Activated CD8-positive, alpha-beta memory T cell treated with anti-CD3 and anti-CD28 coated beads, Interleukin-2, amount 50 U/mL, for 24 hours (primary cell): Measurements from ENCODE around the gene GOLGA8B.
"Not testable (repeated sequence)": the region's sequence is repeated elsewhere in the genome, so short reads cannot be mapped to it uniquely, and the experiment has no call there.

Experiments used
- DNase-seq: peaks from one replicate; pipeline ENCODE4 v3.0.0-alpha.2; 2020; ENCODE audit errors: extremely low read depth

GOLGA8B gene

GRCh38 chr15:34559764-34560163, 23.7 kb downstream of the GOLGA8B start:
- DNase-seq: not testable (repeated sequence)

- DNase-seq: not testable (repeated sequence)
Observed at GRCh38 chr15:34555162-34555561, 28.3 kb downstream of the GOLGA8B start.

DNA sequence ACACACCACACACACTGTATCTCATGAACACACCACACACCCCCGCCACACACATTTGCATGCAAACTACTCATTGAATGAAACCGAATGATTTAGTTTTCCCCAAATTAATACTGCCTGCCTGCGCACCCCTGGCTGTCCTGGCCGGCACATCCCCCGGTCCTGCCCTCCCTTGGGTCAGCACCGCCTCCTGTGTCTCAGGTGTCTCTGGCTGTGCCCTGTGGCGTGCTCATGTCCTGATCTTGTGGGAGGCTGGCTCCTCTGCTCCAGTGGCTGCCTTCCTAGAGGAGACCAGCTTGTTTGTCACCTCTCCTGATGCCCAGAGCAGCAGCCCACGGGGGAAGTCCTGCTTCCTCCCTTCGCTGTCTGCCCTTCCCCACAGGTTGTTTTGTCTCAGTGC, 28.7 kb downstream of the GOLGA8B start:
- DNase-seq: not testable (repeated sequence)

- DNase-seq: not testable (repeated sequence)
Observed at GRCh38 chr15:34554126-34554525, 29.3 kb downstream of the GOLGA8B start.

GRCh38 chr15:34550129-34550528, 33.3 kb downstream of the GOLGA8B start:
- not testable (repeated sequence) for DNase-seq

DNA sequence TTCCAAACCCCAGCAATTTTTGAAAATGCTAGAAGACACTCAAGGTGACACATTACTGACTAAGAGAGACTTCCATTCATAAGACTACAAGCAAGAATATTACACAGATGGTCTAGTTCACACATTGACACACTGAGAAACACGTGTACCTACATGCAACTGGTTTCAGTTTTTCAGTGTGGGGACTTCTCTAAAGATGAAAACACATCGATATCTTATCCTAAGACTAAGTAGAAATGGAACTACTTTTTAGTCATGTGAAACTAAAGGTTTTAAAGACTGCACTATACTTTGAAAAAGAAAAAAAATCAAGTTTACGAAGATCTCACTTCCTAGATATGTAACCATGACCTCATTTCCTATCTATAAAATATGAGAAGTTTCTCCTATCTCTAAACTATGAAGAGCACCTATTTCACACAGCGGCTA, 34.1 kb downstream of the GOLGA8B start:
- not testable (repeated sequence) for DNase-seq

- DNase-seq: not testable (repeated sequence)
Observed at GRCh38 chr15:34543860-34544649, 39.4 kb downstream of the GOLGA8B start.

GRCh38 chr15:34535857-34536256, 47.6 kb downstream of the GOLGA8B start:
- not testable (repeated sequence) for DNase-seq
